HCT116 (cell line): ENCODE results near the gene PTPRF. TPM values are rescaled to one million over a fixed set of nuclear protein-coding genes. Genes with fewer than 3 reads are reported as not detected.

ENCODE experiments used
- ATAC-seq: fragments of 200-7000 bp; cut with Tn5 transposase; 2 replicates; pipeline ENCODE4 v1.9.1; 2020; ENCODE audit warnings: mild to moderate bottlenecking, moderate library complexity
- BruUV-seq: library from RNA; stranded (reverse); fragments of 400-500 nt; replicated peaks from 2 replicates; lab custom pipeline; 2021; lab: Mats Ljungman, UMichigan
- CTCF ChIA-PET: fragments of 300-600 bp; sonication (Branson Sonifier 250); formaldehyde crosslinking; loops from one replicate; lab custom pipeline; 2021; ENCODE audit warnings: antibody characterized with exemption; lab: Charles Lee
- POLR2A ChIA-PET: fragments of 300-600, 350-600 bp; sonication (Branson Sonifier 250); formaldehyde crosslinking; loops from one replicate; lab custom pipeline; 2021; ENCODE audit warnings: antibody characterized with exemption; lab: Charles Lee
- RAD21 ChIA-PET, 2 experiments: fragments of 300-600 bp; sonication (Branson Sonifier 250); formaldehyde crosslinking; loops; one replicate each; lab custom pipeline; 2023; ENCODE audit warnings: low total read pairs in 2 of 2; ENCODE audit not compliant: uncharacterized antibody in 2 of 2, unreplicated experiment in 2 of 2, low non-redundant PET in 1 of 2; lab: Charles Lee
- DNase-seq: peaks from one replicate; pipeline ENCODE4 v3.0.0-alpha.2; 2010; ENCODE audit warnings: low read depth, low spot score
- H2AFZ ChIP-seq: fragments of 200-600 bp; shearing (Covaris generic), sonication (generic); 2 replicates; pipeline ENCODE4 v1.6.1; 2017; ENCODE audit warnings: low read depth, mixed run types, mixed read lengths, antibody characterized with exemption, low read length; ENCODE audit not compliant: poor library complexity, severe bottlenecking
- H3K27ac ChIP-seq: 2 replicates; pipeline ENCODE4 v1.5.1; 2012; ENCODE audit warnings: low read depth, low read length
- H3K27me3 ChIP-seq: fragments of 200-600 bp; sonication (generic); 2 replicates; pipeline ENCODE4 v1.6.1; 2016; ENCODE audit warnings: mixed run types, low read length, mixed read lengths; ENCODE audit not compliant: insufficient read depth
- H3K36me3 ChIP-seq, 2 experiments: fragments of 200-500 bp in 1 of 2; fragments of 200-600 bp in 1 of 2; sonication (Bioruptor generic) in 1 of 2; sonication (generic) in 1 of 2; 2 replicates each; pipeline versions ENCODE4 v1.5.1 to v1.6.1; 2014 to 2016; ENCODE audit warnings: low read length in 2 of 2, inconsistent platforms in 1 of 2, mixed read lengths in 1 of 2, mixed run types in 1 of 2; ENCODE audit not compliant: insufficient read depth in 2 of 2, control insufficient read depth in 1 of 2
- H3K4me1 ChIP-seq, 2 experiments: fragments of 200-600 bp in 1 of 2; sonication (generic) in 1 of 2; 2 replicates each; pipeline versions ENCODE4 v1.5.1 to v1.6.1; 2012 to 2017; ENCODE audit warnings: low read length in 2 of 2, inconsistent platforms in 1 of 2, mild to moderate bottlenecking in 1 of 2, mixed read lengths in 1 of 2, mixed run types in 1 of 2, moderate library complexity in 1 of 2; ENCODE audit not compliant: insufficient read depth in 2 of 2, control insufficient read depth in 1 of 2
- H3K4me2 ChIP-seq: fragments of 200-600 bp; sonication (generic); 2 replicates; pipeline ENCODE4 v1.6.1; 2017; ENCODE audit warnings: mixed run types, low read length, mixed read lengths
- H3K4me3 ChIP-seq, 2 experiments: fragments of 200-600 bp in 1 of 2; sonication (generic) in 1 of 2; replicated peaks in 1 of 2; 2 replicates each; pipeline ENCODE4 v1.5.1; 2011 to 2016; ENCODE audit warnings: low read length in 2 of 2, control low read depth in 1 of 2, low read depth in 1 of 2, mild to moderate bottlenecking in 1 of 2, mixed read lengths in 1 of 2, mixed run types in 1 of 2
- H3K79me2 ChIP-seq: fragments of 200-600 bp; sonication (generic); 2 replicates; pipeline ENCODE4 v1.6.1; 2017; ENCODE audit warnings: mild to moderate bottlenecking, mixed run types, low read length, moderate library complexity, mixed read lengths; ENCODE audit not compliant: insufficient read depth
- H3K9ac ChIP-seq: fragments of 200-600 bp; sonication (generic); 2 replicates; pipeline ENCODE4 v1.6.1; 2016; ENCODE audit warnings: low read length, mixed read lengths
- H3K9me2 ChIP-seq: fragments of 200-600 bp; sonication (generic), shearing (Covaris generic); 2 replicates; pipeline ENCODE4 v1.6.1; 2017; ENCODE audit warnings: mixed run types, mild to moderate bottlenecking, moderate library complexity; ENCODE audit not compliant: insufficient read depth
- H3K9me3 ChIP-seq, 2 experiments: fragments of 200-500 bp in 1 of 2; fragments of 200-600 bp in 1 of 2; sonication (Bioruptor generic) in 1 of 2; sonication (generic) in 1 of 2; 2 replicates each; pipeline ENCODE4 v1.6.1; 2014 to 2017; ENCODE audit warnings: low read length in 2 of 2, mixed read lengths in 2 of 2, inconsistent platforms in 1 of 2, low read depth in 1 of 2, mild to moderate bottlenecking in 1 of 2, mixed run types in 1 of 2, moderate library complexity in 1 of 2; ENCODE audit not compliant: control insufficient read depth in 1 of 2, insufficient read depth in 1 of 2
- H4K20me1 ChIP-seq: fragments of 200-600 bp; sonication (generic), shearing (Covaris generic); 2 replicates; pipeline ENCODE4 v1.6.1; 2017; ENCODE audit warnings: mixed run types, mild to moderate bottlenecking, moderate library complexity; ENCODE audit not compliant: insufficient read depth
- ATF3 ChIP-seq: IDR thresholded peaks from 2 replicates; pipeline ENCODE4 v1.6.1; 2012
- CBX3 ChIP-seq: IDR thresholded peaks from 2 replicates; pipeline ENCODE4 v1.6.1; 2012; ENCODE audit warnings: low read depth
- CEBPB ChIP-seq: IDR thresholded peaks from 2 replicates; pipeline ENCODE4 v1.6.1; 2012; ENCODE audit warnings: low read depth
- EGR1 ChIP-seq: IDR thresholded peaks from 2 replicates; pipeline ENCODE4 v1.6.1; 2012; ENCODE audit warnings: low read depth
- EZH2phosphoT487 ChIP-seq: fragments of 200-600 bp; IDR thresholded peaks from 2 replicates; pipeline ENCODE4 v1.6.1; 2018; ENCODE audit warnings: antibody characterized with exemption, borderline replicate concordance
- FOSL1 ChIP-seq: IDR thresholded peaks from 2 replicates; pipeline ENCODE4 v1.6.1; 2012; ENCODE audit warnings: low read depth
- JUND ChIP-seq: IDR thresholded peaks from 2 replicates; pipeline ENCODE4 v1.6.1; 2012
- SIN3A ChIP-seq: IDR thresholded peaks from 2 replicates; pipeline ENCODE4 v1.6.1; 2012; ENCODE audit warnings: low read depth
- SP1 ChIP-seq: IDR thresholded peaks from 2 replicates; pipeline ENCODE4 v1.6.1; 2012; ENCODE audit warnings: low read depth
- SRF ChIP-seq: IDR thresholded peaks from 2 replicates; pipeline ENCODE4 v1.6.1; 2012; ENCODE audit warnings: low read depth
- YY1 ChIP-seq: IDR thresholded peaks from 2 replicates; pipeline ENCODE4 v1.6.1; 2011; ENCODE audit warnings: low read length, low read depth, moderate library complexity, mild to moderate bottlenecking; ENCODE audit not compliant: insufficient replicate concordance; ENCODE audit errors: extremely low read depth
- ZBTB33 ChIP-seq: IDR thresholded peaks from 2 replicates; pipeline ENCODE4 v1.6.1; 2011; ENCODE audit warnings: mild to moderate bottlenecking, low read length, moderate library complexity; ENCODE audit not compliant: insufficient replicate concordance; ENCODE audit errors: extremely low read depth
- ZNF274 ChIP-seq: fragments of 200-500 bp; sonication (Bioruptor generic); IDR thresholded peaks from 2 replicates; pipeline ENCODE4 v1.6.1; 2014; ENCODE audit warnings: mild to moderate bottlenecking, low read depth, low read length, inconsistent platforms
- intact Hi-C: fragments of 100-400 bp; cut with micrococcal nuclease; formaldehyde crosslinking; loops from 2 replicates; pipeline ENCODE4 v1.10.0; 2022
- total RNA-seq: library from RNA; stranded (reverse); gene quantifications from one replicate; pipeline ENCODE4 v1.2.1, GENCODE V29; 2021; ENCODE audit not compliant: unreplicated experiment
- TF ChIP-seq, protein P1 (sequence below), 3 experiments: fragments of 200-600 bp in 1 of 3; sonication (generic) in 1 of 3; IDR thresholded peaks in 2 of 3; conservative IDR thresholded peaks in 1 of 3; 2 replicates each; pipeline ENCODE4 v1.5.1; 2012 to 2017; ENCODE audit warnings: low read depth in 2 of 3, low read length in 2 of 3, antibody characterized with exemption in 1 of 3, borderline replicate concordance in 1 of 3, control low read depth in 1 of 3, mild to moderate bottlenecking in 1 of 3, mixed read lengths in 1 of 3, mixed run types in 1 of 3, moderate library complexity in 1 of 3; ENCODE audit not compliant: insufficient read depth in 1 of 3

PTPRF gene
- total RNA-seq, 1 experiment from 2014 or later: 224 TPM

GRCh38 chr1:43495204-43495603, 35.5 kb upstream of the PTPRF start:
- Histone ChIP-seq H3K4me3 (no peak overlapping the region), H3K27ac (no peak overlapping the region), H3K4me2 (no peak overlapping the region), H3K9ac (no peak overlapping the region), H3K27me3 (no peaks in the 10 kb centered on the region), H3K36me3 (no peaks in the 10 kb centered on the region), H4K20me1 (no peaks in the 10 kb centered on the region), H3K79me2 (no peaks in the 10 kb centered on the region), H3K9me3 (no peaks in the 10 kb centered on the region; a peak in 1 of 4 replicates), H3K4me1 (peaks cover 0 to 4% of the 10 kb centered on the region in 2 experiments; a peak in 1 of 4 replicates), H2AFZ (no peak overlapping the region), H3K9me2 (no peaks in the 10 kb centered on the region)
- ChIA-PET POLR2A (no interaction called here), RAD21 (no interaction called here), CTCF (no interaction called here)
- DNase-seq (no peak), ATAC-seq (no peak)
- intact Hi-C loops: no loop called here
- TF ChIP-seq ATF3: no peak
- TF ChIP-seq JUND: no peak
- no peak for TF ChIP-seq EGR1
- TF ChIP-seq SIN3A: no peak
- TF ChIP-seq ZNF274: no peak
- TF ChIP-seq, protein P1, sequence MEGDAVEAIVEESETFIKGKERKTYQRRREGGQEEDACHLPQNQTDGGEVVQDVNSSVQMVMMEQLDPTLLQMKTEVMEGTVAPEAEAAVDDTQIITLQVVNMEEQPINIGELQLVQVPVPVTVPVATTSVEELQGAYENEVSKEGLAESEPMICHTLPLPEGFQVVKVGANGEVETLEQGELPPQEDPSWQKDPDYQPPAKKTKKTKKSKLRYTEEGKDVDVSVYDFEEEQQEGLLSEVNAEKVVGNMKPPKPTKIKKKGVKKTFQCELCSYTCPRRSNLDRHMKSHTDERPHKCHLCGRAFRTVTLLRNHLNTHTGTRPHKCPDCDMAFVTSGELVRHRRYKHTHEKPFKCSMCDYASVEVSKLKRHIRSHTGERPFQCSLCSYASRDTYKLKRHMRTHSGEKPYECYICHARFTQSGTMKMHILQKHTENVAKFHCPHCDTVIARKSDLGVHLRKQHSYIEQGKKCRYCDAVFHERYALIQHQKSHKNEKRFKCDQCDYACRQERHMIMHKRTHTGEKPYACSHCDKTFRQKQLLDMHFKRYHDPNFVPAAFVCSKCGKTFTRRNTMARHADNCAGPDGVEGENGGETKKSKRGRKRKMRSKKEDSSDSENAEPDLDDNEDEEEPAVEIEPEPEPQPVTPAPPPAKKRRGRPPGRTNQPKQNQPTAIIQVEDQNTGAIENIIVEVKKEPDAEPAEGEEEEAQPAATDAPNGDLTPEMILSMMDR (IDR thresholded peaks at IDR 0.05 in 2 of 3, conservative IDR thresholded peaks at IDR 0.05 in 1 of 3; ENCODE audit: borderline replicate concordance in 1 of 3, insufficient read depth in 1 of 3, low read depth in 2 of 3, low read length in 2 of 3): no peak
- BruUV-seq: no TSS peak

- Histone ChIP-seq H3K9me2 (no peaks in the 10 kb centered on the region), H3K27ac (no peak overlapping the region), H3K9ac (no peak overlapping the region), H3K4me3 (no peak overlapping the region), H3K4me2 (no peak overlapping the region), H3K36me3 (no peaks in the 10 kb centered on the region)
- ChIA-PET POLR2A (no interaction called here), RAD21 (no interaction called here)
- intact Hi-C loops: no loop called here
- TF ChIP-seq CEBPB (no peak), YY1 (no peak), EZH2phosphoT487 (no peak), FOSL1 (no peak), SRF (no peak), ZNF274 (no peak), ZBTB33 (no peak), CBX3 (no peak), SP1 (no peak), SIN3A (no peak)
- TF ChIP-seq, protein P1 (IDR thresholded peaks at IDR 0.05 in 2 of 3, conservative IDR thresholded peaks at IDR 0.05 in 1 of 3; ENCODE audit: borderline replicate concordance in 1 of 3, insufficient read depth in 1 of 3, low read depth in 2 of 3, low read length in 2 of 3): no peak
- TF ChIP-seq, all 23 proteins: peak for 0
- Histone ChIP-seq H2AFZ (no peak overlapping the region), H3K4me1 (no peaks in the 10 kb centered on the region), H3K27me3 (no peaks in the 10 kb centered on the region), H3K9me3 (no peaks in the 10 kb centered on the region), H3K79me2 (no peaks in the 10 kb centered on the region), H4K20me1 (no peaks in the 10 kb centered on the region)
- no TSS peak for BruUV-seq
- CTCF ChIA-PET: no interaction called here
- ATAC-seq (no peak), DNase-seq (no peak)
Measured at GRCh38 chr1:43499898-43500297, 30.8 kb upstream of the PTPRF start.
